K562 (cell line): Measurements from ENCODE around the gene IL13RA1. TPM values are rescaled to one million over a fixed set of nuclear protein-coding genes. Genes with fewer than 3 reads are reported as not detected.

Experiments used
- ESRRA ChIP-seq: fragments of 450-650 bp; IDR thresholded peaks from 2 replicates; pipeline ENCODE4 v1.6.1; 2014; ENCODE audit warnings: low read depth, mild to moderate bottlenecking, moderate library complexity, borderline replicate concordance
- NR2C2 ChIP-seq, 2 experiments: fragments of 200-800 bp in 1 of 2; sonication (Bioruptor generic) in 1 of 2; sonication (generic) in 1 of 2; formaldehyde crosslinking in 1 of 2; IDR thresholded peaks; 2 replicates each; pipeline versions ENCODE4 v1.6.1 to v1.8.0; 2016 to 2022; ENCODE audit warnings: mild to moderate bottlenecking in 1 of 2, missing compliant biosample characterization in 1 of 2, missing genetic modification characterization in 1 of 2, missing genetic modification reagents in 1 of 2
- PHB2 ChIP-seq: fragments of 450-650 bp; IDR thresholded peaks from 2 replicates; pipeline ENCODE4 v1.6.1; 2017; ENCODE audit warnings: low read depth
- ZBTB40 ChIP-seq, 2 experiments: fragments of 450-650 bp in 1 of 2; sonication (generic) in 1 of 2; formaldehyde crosslinking in 1 of 2; IDR thresholded peaks; 2 replicates each; pipeline versions ENCODE4 v1.7.1 to v1.9.0; 2016 to 2022; ENCODE audit warnings: inconsistent platforms in 1 of 2, mild to moderate bottlenecking in 1 of 2, missing genetic modification reagents in 1 of 2
- ZFX ChIP-seq: sonication (generic); formaldehyde crosslinking; IDR thresholded peaks from 2 replicates; pipeline ENCODE4 v1.8.0; 2022; ENCODE audit warnings: mild to moderate bottlenecking, missing genetic modification reagents, moderate library complexity
- ZNF507 ChIP-seq: conservative IDR thresholded peaks from 2 replicates; pipeline ENCODE4 v1.6.1; 2017; ENCODE audit warnings: missing genetic modification characterization, missing compliant biosample characterization
- ZNF592 ChIP-seq: fragments of 450-650 bp; IDR thresholded peaks from 2 replicates; pipeline ENCODE4 v1.6.1; 2017; ENCODE audit warnings: antibody characterized with exemption, mild to moderate bottlenecking
- polyA plus RNA-seq, 8 experiments: library from polyadenylated mRNA; depleted of rRNA in 4 of 8; stranded (reverse) in 5 of 8; unstranded in 3 of 8; fragments of >200 nt; fragmentation: Nextera tagmentation in 2 of 8; fragmentation: Illumina TruSeq in 1 of 8; extraction: Ambion mirVana in 2 of 8; extraction: Trizol in 1 of 8; gene quantifications; 2 replicates each; pipeline versions ENCODE4 v1.2.1 to v1.2.3, GENCODE V29; 2011 to 2014; ENCODE audit warnings: inconsistent platforms in 1 of 8, missing spikeins in 1 of 8
- total RNA-seq, 7 experiments: library from RNA; depleted of rRNA in 6 of 7; stranded (reverse); fragments of >200 nt in 6 of 7; fragmentation: Illumina TruSeq in 2 of 7; extraction: Trizol in 2 of 7; gene quantifications; 2 replicates each; pipeline versions ENCODE4 v1.2.1 to v1.2.3, GENCODE V29; 2011 to 2021; ENCODE audit warnings: low replicate concordance in 1 of 7

IL13RA1 gene
- total and polyA plus RNA-seq, 9 of the 15 experiments (the other 6 are each of a cell fraction or from before 2014, with no cell fraction given), result 2.9 to 22.9 (median 12.2) TPM

GRCh38 chrX:118726887-118727685 lies at the start of gene IL13RA1 (continued):
- no peak for TF ChIP-seq NR2C2 (CRISPR knock-in tag; IDR thresholded peaks at IDR 0.05)
- TF ChIP-seq NR2C2 (tag; IDR thresholded peaks at IDR 0.05), result peak; percentile 57; the same call in 1 of the 2 replicates
- no peak for TF ChIP-seq ESRRA
- TF ChIP-seq ZFX, result peak; percentile 60
- TF ChIP-seq PHB2, result no peak
- TF ChIP-seq ZBTB40 (IDR thresholded peaks at IDR 0.05), result peak; percentile 33; the same call in 1 of the 2 replicates
- TF ChIP-seq ZBTB40 (CRISPR knock-in tag; IDR thresholded peaks at IDR 0.05), result no peak
- TF ChIP-seq ZNF592, result peak; percentile 68; the same call in 1 of the 2 replicates
- no peak for TF ChIP-seq ZNF507 (tag)
